Activated CD4-positive, CD25-positive, alpha-beta regulatory T cell treated with anti-CD3 and anti-CD28 coated beads, Interleukin-2, amount 50 U/mL, for 72 hours (primary cell): ENCODE data around the gene SQSTM1.

Experiments
- DNase-seq: peaks from one replicate; pipeline ENCODE4 v3.0.0; 2021

Gene SQSTM1

DNA sequence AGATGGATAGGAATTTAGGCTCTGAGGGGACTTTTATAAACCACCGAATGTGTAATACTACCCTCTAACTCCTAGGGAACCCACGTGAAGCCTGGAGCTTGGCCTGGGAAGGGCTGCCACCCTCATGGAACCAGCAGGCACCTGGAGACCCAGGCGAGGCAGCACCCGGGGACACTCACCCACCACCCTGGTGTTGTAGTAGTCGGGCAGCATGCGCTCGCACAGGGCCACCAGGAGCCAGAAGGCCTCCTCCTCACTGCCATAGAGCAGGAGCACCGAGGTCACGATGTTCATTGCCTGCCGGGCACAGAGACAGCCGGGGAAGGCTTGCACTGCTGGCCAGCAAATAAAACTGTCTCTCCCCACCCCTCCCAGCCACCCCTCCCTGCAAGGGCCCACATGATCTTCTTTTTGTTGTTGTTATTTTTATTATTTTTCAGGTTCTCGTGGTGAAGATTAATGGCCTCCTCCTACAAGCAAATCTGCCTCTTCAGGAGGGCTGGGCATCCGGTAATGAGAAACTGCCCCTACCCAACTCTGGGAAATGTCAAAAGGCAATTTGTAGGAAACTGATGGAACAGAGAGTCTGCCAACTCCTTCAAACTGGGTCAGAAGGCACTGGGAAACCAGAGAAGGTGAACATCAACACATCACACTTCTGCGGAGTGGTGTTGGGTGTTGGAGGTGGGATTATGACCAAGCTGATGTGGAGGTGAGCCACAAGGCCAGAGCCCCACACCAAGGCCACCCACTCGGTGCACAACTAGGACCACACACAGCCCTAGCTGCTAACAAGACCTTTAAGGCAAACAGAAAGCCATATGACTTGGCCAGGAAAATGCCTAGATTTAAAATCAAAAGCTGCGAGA lies 55.3 kb downstream of the SQSTM1 start:
- DNase-seq: no peak

- DNase-seq: no peak
Measured at GRCh38 chr5:179876610-179876952, 55.9 kb downstream of the SQSTM1 start.

GRCh38 chr5:179878222-179879002 lies 57.7 kb downstream of the SQSTM1 start:
- no peak for DNase-seq

GRCh38 chr5:179879003-179879689 lies 58.4 kb downstream of the SQSTM1 start:
- DNase-seq: no peak

GRCh38 chr5:179879690-179880010 lies 58.9 kb downstream of the SQSTM1 start:
- DNase-seq: no peak

DNA sequence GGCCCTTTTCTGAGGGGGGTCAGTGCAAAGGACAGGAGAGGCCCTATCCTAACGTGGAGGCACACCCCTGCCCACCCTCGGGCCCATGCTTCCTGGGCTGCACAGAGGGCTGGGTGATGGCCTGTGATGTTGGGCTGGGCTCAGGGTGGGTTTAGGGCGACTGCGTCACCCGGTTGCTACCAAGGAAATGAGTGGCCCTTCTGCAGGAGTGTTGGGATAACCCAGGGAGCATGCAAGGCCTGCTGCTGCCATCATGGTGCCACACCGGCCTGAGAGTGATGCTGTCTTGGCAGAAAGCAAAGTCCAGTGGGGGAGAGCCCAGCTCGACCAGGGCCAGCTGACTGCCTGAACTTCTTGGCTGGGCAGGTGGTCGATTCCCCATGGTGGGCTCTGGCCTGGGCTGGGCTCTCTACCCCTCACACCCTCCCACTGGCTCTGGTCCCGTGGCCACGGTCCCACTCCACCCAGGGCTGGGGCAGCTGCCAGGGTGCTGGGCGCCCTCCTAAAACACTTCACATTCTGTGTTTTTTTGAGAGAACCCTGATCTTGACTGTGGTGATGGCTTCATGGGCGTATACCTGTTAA lies 59.5 kb downstream of the SQSTM1 start:
- no peak for DNase-seq

GRCh38 chr5:179880848-179881590 lies 60.3 kb downstream of the SQSTM1 start:
- DNase-seq: no peak

- DNase-seq: no peak
Measured at GRCh38 chr5:179882338-179882737, 61.6 kb downstream of the SQSTM1 start.

GRCh38 chr5:179883163-179883562 lies 62.5 kb downstream of the SQSTM1 start:
- DNase-seq: no peak

DNA sequence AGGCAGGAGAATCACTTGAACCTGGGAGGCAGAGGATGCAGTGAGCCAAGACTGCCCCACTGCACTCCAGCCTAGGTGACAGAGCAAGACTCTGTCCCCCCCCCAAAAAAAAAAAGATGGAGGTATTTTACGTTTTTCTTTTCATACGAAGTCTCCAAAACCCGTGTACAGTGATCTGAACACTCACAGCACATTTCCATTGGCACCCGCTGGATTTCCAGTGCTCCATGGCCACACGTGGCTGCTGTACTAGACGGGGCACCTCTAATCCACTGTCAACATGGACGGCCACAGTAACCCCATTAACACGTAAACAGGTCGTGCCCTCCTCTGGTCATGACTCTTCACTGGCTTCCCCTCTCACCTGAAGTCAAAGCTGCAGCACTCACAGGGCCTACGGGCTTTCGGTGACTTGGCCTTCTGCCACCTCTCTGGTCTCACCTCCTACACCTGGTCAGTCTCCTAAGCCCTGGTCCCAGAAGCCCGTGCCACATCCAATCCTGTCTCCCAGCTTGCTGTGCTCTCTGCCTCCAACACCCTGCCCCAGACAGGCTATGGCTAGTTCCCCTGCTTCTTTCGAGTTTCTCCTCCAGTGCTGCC lies 64.9 kb downstream of the SQSTM1 start:
- no peak for DNase-seq

GRCh38 chr5:179886190-179886911 lies 65.6 kb downstream of the SQSTM1 start:
- no peak for DNase-seq

- no peak for DNase-seq
Measured at GRCh38 chr5:179887095-179887494, 66.4 kb downstream of the SQSTM1 start.
